Ishikawa (cell line): ENCODE measurements around the gene EXPH5.

ENCODE experiments used
- CEBPB ChIP-seq: IDR thresholded peaks from 2 replicates; pipeline ENCODE4 v1.6.1; 2012
- RAD21 ChIP-seq: IDR thresholded peaks from 2 replicates; pipeline ENCODE4 v1.6.1; 2012; ENCODE audit warnings: low read depth

- TF ChIP-seq RAD21 (no peak), CEBPB (no peak)
Measured at GRCh38 chr11:108591893-108592292, 1.7 kb downstream of the EXPH5 start.
